Esophagus muscularis mucosa (tissue), 4 donors: Measurements from ENCODE around the gene ZC3H10.

Source experiments
- CTCF ChIP-seq, 3 experiments: fragments of 200-600 bp in 2 of 3; fragments of 450-650 bp in 1 of 3; sonication (generic) in 2 of 3; IDR thresholded peaks; one replicate each; pipeline ENCODE4 v1.5.1; 2017 to 2019; ENCODE audit warnings: antibody characterized with exemption in 3 of 3, mild to moderate bottlenecking in 2 of 3, moderate library complexity in 1 of 3
- EP300 ChIP-seq: sonication (generic); formaldehyde crosslinking; IDR thresholded peaks from one replicate; pipeline ENCODE4 v1.6.1; 2017; ENCODE audit warnings: antibody characterized with exemption
- POLR2A ChIP-seq: fragments of 450-650 bp; IDR thresholded peaks from one replicate; pipeline ENCODE4 v1.6.1; 2017; ENCODE audit warnings: antibody characterized with exemption, moderate library complexity, mild to moderate bottlenecking, low read depth

GRCh38 chr12:56102683-56103065, 15.4 kb upstream of the ZC3H10 start:
- TF ChIP-seq EP300 (no peak), CTCF (IDR thresholded peaks at IDR 0.05) (no peak), POLR2A (no peak)
